ENCODE measurements around the gene OR4C46.
"Not testable (repeated sequence)": the region's sequence is repeated elsewhere in the genome, so short reads cannot be mapped to it uniquely, and the experiment has no call there.

OR4C46 gene

DNA sequence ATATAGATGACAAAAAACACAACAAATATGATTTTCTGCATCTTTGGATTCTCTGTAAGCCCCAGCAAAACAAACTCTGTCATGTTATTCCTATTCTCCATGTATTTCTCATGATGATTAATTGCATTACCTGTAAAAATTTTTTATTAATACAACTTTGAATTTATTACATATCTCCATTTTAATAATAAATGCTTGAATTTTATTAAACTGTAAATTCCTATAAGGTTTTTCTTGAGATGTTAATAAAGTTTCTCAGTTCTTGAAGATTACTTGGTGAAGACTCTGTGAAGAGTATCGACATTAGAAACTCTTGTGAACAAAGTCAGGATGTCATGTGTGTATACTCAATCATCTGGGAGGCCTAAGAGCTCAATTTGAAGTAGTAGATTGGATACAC lies at the start of gene OR4C46:
Gene OR4C46, minus strand, starts transcription at position 101 of the 400 bp plus-strand sequence. Its CDS starts 0 bp downstream, at position 101.
- Histone ChIP-seq H3K9me3 (ENCODE audit: control insufficient read depth, low read length) (no peaks in the 10 kb centered on the region), H3K36me3 (ENCODE audit: control insufficient read depth, insufficient read depth, low read length, severe bottlenecking) (no peaks in the 10 kb centered on the region), H3K27me3 (replicated peaks; ENCODE audit: control insufficient read depth, insufficient read depth, low read length) (no peaks in the 10 kb centered on the region), H3K9ac (ENCODE audit: low read length) (no peak within 1 kb of the TSS), H3K4me3 (ENCODE audit: low read length) (no peak within 1 kb of the TSS), H3K4me1 (ENCODE audit: control insufficient read depth, insufficient read depth, low read length) (no peaks in the 10 kb centered on the region)
- DNase-seq (ENCODE audit: low read depth) = no peak

DNA sequence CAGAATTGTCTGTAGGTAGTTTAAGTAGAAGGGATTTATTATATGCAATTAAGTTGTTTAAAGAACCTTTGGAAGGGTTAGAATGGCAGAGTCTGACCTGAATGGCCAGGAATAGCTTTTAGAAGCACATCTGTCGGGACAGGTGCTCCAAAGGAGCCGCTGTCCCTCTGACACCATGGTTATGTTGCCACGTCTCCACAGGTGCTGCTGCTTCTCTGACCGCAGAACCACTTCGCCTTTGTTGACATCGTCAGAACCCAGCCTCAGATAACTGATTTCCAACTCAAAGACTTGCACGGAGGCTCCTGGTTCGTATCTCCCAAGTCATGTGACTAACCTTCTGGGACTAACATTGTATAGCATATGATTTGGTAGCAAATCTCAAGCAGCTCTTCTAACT lies 41.8 kb upstream of the OR4C46 start:
- H3K4me3 ChIP-seq (ENCODE audit: low read length); DNase-seq (ENCODE audit: low read depth); H3K9ac ChIP-seq (ENCODE audit: low read length); H3K4me1 ChIP-seq (ENCODE audit: control insufficient read depth, insufficient read depth, low read length); H3K27me3 ChIP-seq (replicated peaks; ENCODE audit: control insufficient read depth, insufficient read depth, low read length); H3K36me3 ChIP-seq (ENCODE audit: control insufficient read depth, insufficient read depth, low read length, severe bottlenecking); H3K9me3 ChIP-seq (ENCODE audit: control insufficient read depth, low read length): not testable (repeated sequence)

DNA sequence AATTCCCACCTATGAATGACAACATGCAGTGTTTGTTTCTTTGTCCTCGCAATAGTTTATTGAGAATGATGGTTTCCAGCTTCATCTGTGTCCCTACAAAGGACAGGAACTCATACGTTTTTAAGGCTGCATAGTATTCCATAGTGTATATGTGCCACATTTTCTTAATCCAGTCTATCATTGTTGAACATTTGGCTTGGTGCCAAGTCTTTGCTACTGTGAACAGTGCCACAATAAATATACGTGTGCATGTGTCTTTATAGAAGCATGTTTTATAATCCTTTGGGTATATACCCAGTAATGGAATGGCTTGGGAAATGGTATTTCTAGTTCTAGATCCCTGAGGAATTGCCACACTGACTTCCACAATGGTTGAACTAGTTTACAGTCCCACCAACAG lies 42.4 kb downstream of the OR4C46 start:
- H3K9me3 ChIP-seq (ENCODE audit: control insufficient read depth, low read length) = peaks cover 21% of the 10 kb centered on the region
- not testable (repeated sequence) for H3K27me3 ChIP-seq (replicated peaks; ENCODE audit: control insufficient read depth, insufficient read depth, low read length); H3K9ac ChIP-seq (ENCODE audit: low read length); H3K4me1 ChIP-seq (ENCODE audit: control insufficient read depth, insufficient read depth, low read length); DNase-seq (ENCODE audit: low read depth); H3K36me3 ChIP-seq (ENCODE audit: control insufficient read depth, insufficient read depth, low read length, severe bottlenecking); H3K4me3 ChIP-seq (ENCODE audit: low read length)

DNA sequence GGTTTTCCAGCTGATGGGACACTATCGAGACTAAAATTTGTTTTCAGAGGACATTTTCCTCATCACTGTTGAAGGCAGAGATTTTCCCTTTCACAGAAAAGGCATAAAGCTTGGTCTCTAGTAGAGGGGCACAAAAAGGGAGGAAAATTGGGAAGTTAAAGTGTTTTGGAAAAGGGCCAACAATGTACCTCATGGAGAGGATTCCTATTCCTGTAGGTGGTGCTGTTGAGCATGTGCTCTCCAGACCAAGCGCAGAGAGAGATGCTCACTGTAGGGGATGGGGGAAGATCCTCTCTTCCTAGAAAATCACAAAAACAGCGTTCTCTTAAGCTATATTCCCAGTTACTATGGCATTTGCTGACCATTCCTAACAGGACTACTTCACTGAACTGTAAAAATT lies 44.9 kb downstream of the OR4C46 start:
- no peak for DNase-seq (ENCODE audit: low read depth)
- H3K9ac ChIP-seq (ENCODE audit: low read length) = no peak overlapping the region
- H3K4me1 ChIP-seq (ENCODE audit: control insufficient read depth, insufficient read depth, low read length) = no peaks in the 10 kb centered on the region
- no peaks in the 10 kb centered on the region for H3K27me3 ChIP-seq (replicated peaks; ENCODE audit: control insufficient read depth, insufficient read depth, low read length)
- no peaks in the 10 kb centered on the region for H3K36me3 ChIP-seq (ENCODE audit: control insufficient read depth, insufficient read depth, low read length, severe bottlenecking)
- no peak overlapping the region for H3K4me3 ChIP-seq (ENCODE audit: low read length)
- peaks cover 21% of the 10 kb centered on the region for H3K9me3 ChIP-seq (ENCODE audit: control insufficient read depth, low read length)

DNA sequence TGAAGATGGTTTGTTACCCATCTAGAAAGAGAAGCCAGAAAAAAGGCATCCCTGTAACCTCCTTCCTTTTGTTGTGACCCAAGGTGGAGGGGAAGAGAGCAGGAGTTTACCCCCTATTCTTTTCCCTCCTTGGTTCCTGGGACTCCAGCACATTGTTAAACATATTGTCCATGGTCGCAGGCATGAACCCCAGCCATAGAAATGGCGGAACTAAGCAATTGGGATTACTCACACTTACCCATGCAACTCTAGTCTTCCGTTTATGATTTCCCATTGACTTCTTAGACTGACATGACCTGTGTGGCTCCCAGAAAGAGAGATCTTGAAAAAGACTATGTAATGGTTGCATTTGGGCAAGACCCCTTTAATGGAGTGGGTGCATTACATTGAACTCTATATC lies 45.4 kb downstream of the OR4C46 start:
- H3K27me3 ChIP-seq (replicated peaks; ENCODE audit: control insufficient read depth, insufficient read depth, low read length) = no peaks in the 10 kb centered on the region
- H3K36me3 ChIP-seq (ENCODE audit: control insufficient read depth, insufficient read depth, low read length, severe bottlenecking) = no peaks in the 10 kb centered on the region
- H3K4me1 ChIP-seq (ENCODE audit: control insufficient read depth, insufficient read depth, low read length) = no peaks in the 10 kb centered on the region
- peaks cover 21% of the 10 kb centered on the region for H3K9me3 ChIP-seq (ENCODE audit: control insufficient read depth, low read length)
- H3K4me3 ChIP-seq (ENCODE audit: low read length) = no peak overlapping the region
- no peak for DNase-seq (ENCODE audit: low read depth)
- H3K9ac ChIP-seq (ENCODE audit: low read length) = no peak overlapping the region

All from adipocyte (in vitro differentiated cells).